AG10803 (cell line): ENCODE measurements around the gene MIPOL1.
"Not testable (repeated sequence)": the region's sequence is repeated elsewhere in the genome, so short reads cannot be mapped to it uniquely, and the experiment has no call there.

ENCODE experiments used
- DNase-seq: peaks from one replicate; pipeline ENCODE4 v3.0.0; 2010; ENCODE audit warnings: low read depth
- H3K4me3 ChIP-seq: 2 replicates; pipeline ENCODE4 v1.5.1; 2011; ENCODE audit warnings: mild to moderate bottlenecking, low read length, control low read depth
- CTCF ChIP-seq: conservative IDR thresholded peaks from 2 replicates; pipeline ENCODE4 v1.5.1; 2011; ENCODE audit warnings: mild to moderate bottlenecking, low read length, control low read depth, inconsistent platforms

MIPOL1 gene

DNA sequence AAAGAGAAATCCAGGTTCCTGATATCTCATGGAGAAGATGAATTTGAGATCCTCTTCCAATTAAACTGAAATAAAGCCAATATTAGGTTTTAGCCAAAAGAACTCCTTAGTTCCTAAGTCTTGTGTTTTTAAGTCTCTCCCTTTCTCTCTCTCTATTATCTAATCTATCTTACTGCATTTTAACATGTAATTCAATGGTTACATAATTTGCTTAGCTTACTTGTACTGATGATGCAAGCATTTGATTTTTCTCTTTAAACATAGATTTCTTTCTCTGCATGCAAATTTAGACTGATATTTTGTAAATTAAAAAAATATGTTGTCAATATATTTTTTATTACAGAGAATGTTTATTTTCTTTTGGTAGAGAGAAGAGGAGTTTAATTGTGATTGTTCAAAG lies 78.2 kb downstream of the MIPOL1 start:
- TF ChIP-seq CTCF: no peak
- DNase-seq: no peak
- H3K4me3 ChIP-seq: no peak overlapping the region

GRCh38 chr14:37278636-37279538 lies 81.2 kb downstream of the MIPOL1 start:
- H3K4me3 ChIP-seq: no peak overlapping the region
- TF ChIP-seq CTCF: no peak
- DNase-seq: no peak

- no peak overlapping the region for H3K4me3 ChIP-seq
- no peak for DNase-seq
- TF ChIP-seq CTCF: no peak
These were observed 82.1 kb downstream of the MIPOL1 start for GRCh38 chr14:37279818-37280217.

GRCh38 chr14:37284760-37285159 lies 87.0 kb downstream of the MIPOL1 start:
- no peak for DNase-seq
- no peak overlapping the region for H3K4me3 ChIP-seq
- no peak for TF ChIP-seq CTCF

DNA sequence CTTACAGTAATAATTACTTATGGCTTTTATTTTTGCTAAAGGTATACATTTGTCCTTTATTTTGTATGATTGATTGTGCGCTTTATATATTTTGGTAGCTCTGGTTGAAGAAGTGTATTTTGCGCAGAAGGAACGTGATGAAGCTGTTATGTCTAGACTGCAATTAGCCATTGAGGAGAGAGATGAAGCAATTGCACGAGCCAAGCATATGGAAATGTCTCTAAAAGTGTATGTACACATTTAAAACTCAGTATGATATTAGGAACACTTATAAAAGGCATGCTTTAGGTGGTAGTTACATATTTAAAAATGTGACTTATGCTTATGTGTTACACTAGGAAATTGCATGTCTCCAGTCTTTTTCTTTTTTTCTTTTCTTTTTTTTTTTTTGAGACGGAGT lies 87.5 kb downstream of the MIPOL1 start:
- H3K4me3 ChIP-seq: no peak overlapping the region
- DNase-seq: no peak

DNA sequence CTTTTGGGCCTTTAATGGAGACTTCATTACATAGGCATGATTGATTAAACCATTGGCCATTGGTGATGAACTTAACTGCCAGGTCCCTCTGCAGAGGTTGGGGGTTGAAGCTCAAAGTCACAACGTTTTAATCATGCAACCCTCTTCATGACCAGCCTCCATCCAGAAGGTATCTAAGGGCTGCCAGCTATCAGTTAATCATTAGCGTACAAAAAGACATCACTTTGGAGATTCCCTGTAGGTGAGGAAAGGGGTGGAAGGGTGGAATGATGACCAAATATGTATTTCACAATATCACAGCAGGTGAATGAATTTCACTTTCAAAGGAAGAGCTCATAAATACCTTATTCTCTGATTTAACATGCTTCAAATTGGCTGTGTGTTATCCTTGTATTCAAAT lies 92.0 kb downstream of the MIPOL1 start:
- no peak for TF ChIP-seq CTCF
- no peak for DNase-seq
- H3K4me3 ChIP-seq: no peak overlapping the region

More for the DNA sequence above, 87.5 kb downstream of the MIPOL1 start:
- TF ChIP-seq CTCF: no peak

DNA sequence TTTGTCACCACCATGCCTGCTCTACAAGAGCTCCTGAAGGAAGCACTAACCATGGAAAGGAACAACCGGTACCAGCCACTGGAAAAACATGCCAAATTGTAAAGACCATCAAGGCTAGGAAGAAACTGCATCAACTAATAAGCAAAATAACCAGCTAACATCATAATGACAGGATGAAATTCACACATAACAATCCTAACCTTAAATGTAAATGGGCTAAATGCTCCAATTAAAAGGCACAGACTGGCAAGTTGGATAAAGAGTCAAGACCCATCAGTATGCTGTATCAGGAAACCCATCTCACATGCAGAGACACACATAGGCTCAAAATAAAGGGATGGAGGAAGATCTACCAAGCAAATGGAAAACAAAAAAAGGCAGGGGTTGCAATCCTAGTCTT lies 97.5 kb downstream of the MIPOL1 start:
- not testable (repeated sequence) for DNase-seq, H3K4me3 ChIP-seq
